Measurements from ENCODE around the gene CDCA3. TPM values are rescaled to one million over a fixed set of nuclear protein-coding genes. Genes with fewer than 3 reads are reported as not detected.
A peak's percentile ranks its signal among the peaks of the same experiment; 100 is the strongest.

Gene CDCA3
- total RNA-seq, 1 experiment from 2014 or later = 61.8 TPM

GRCh38 chr12:6873094-6874014 is 22.3 kb upstream of the CDCA3 start, which contains the start of gene SPSB2:
TSS of gene SPSB2 (minus strand) at chr12:6873303. CDS start at chr12:6872901, 402 bp downstream.
- peak; percentile 100 for DNase-seq (ENCODE audit: low spot score)
- Mint-ChIP-seq H3K4me1 (peaks cover 44% of the 10 kb centered on the region), H3K27me3 (ENCODE audit: low read depth) (no peaks in the 10 kb centered on the region), H3K9me3 (no peaks in the 10 kb centered on the region), H3K27ac (peak within 1 kb of the TSS; percentile 96), H3K36me3 (peaks cover 42% of the 10 kb centered on the region), H3K4me3 (peak within 1 kb of the TSS; percentile 89)
- ChIA-PET CTCF (interaction anchor here (0.6 to 8.5 kb wide), 50 partner anchors 9 to 576 kb away, joined by 3 to 181 read pairs (median 6); partner anchors contain the start of genes C12orf57, C1RL, CDCA3 and COPS7A), POLR2A (interaction anchor here (0.6 to 3.3 kb wide), 22 partner anchors 9 to 253 kb away, joined by 3 to 38 read pairs (median 5); partner anchors contain the start of genes C12orf57, CDCA3, COPS7A and LRRC23)
- TF ChIP-seq ZNF671 (CRISPR knock-in tag; IDR thresholded peaks at IDR 0.05) (no peak), ZNF121 (CRISPR knock-in tag; IDR thresholded peaks at IDR 0.05) (no peak), ZBTB43 (CRISPR knock-in tag; IDR thresholded peaks at IDR 0.05) (peak; percentile 31; the same call in 1 of the 2 replicates), HMGXB4 (CRISPR knock-in tag; IDR thresholded peaks at IDR 0.05) (peak; percentile 53; the same call in 1 of the 2 replicates), TEAD1 (CRISPR knock-in tag; IDR thresholded peaks at IDR 0.05) (peak; percentile 47; the same call in 1 of the 2 replicates), E2F5 (CRISPR knock-in tag; IDR thresholded peaks at IDR 0.05) (peak; percentile 84; the same call in 1 of the 2 replicates), MAX (CRISPR knock-in tag; IDR thresholded peaks at IDR 0.05) (peak; percentile 69; the same call in 1 of the 2 replicates), ZNF416 (CRISPR knock-in tag; IDR thresholded peaks at IDR 0.05) (no peak), SP1 (CRISPR knock-in tag; conservative IDR thresholded peaks at IDR 0.05) (peak; percentile 99), CBFB (CRISPR knock-in tag; IDR thresholded peaks at IDR 0.05; ENCODE audit: low read depth) (0 out of 2 replicates have a peak, but pooled peaks have one; percentile 63), ARID4B (CRISPR knock-in tag; IDR thresholded peaks at IDR 0.05; ENCODE audit: borderline replicate concordance) (peak; percentile 81; the same call in 1 of the 2 replicates), FOXK1 (CRISPR knock-in tag; IDR thresholded peaks at IDR 0.05) (0 out of 2 replicates have a peak, but pooled peaks have one; percentile 32), CREM (CRISPR knock-in tag; IDR thresholded peaks at IDR 0.05) (peak; percentile 56; the same call in 1 of the 2 replicates), TEAD4 (CRISPR knock-in tag; IDR thresholded peaks at IDR 0.05) (no peak), ZNF232 (CRISPR knock-in tag; IDR thresholded peaks at IDR 0.05) (peak; percentile 15; the same call in 1 of the 2 replicates), ETV6 (CRISPR knock-in tag; IDR thresholded peaks at IDR 0.05) (0 out of 2 replicates have a peak, but pooled peaks have one; percentile 72), USF2 (CRISPR knock-in tag; IDR thresholded peaks at IDR 0.05) (peak; percentile 39; the same call in 1 of the 2 replicates), MXD4 (CRISPR knock-in tag; IDR thresholded peaks at IDR 0.05; ENCODE audit: borderline replicate concordance) (no peak), ZNF263 (CRISPR knock-in tag; IDR thresholded peaks at IDR 0.05; ENCODE audit: low read depth) (no peak), CREB1 (CRISPR knock-in tag; IDR thresholded peaks at IDR 0.05) (0 out of 2 replicates have a peak, but pooled peaks have one; percentile 19), ESRRA (CRISPR knock-in tag; IDR thresholded peaks at IDR 0.05; ENCODE audit: borderline replicate concordance) (no peak), SMAD3 (CRISPR knock-in tag; IDR thresholded peaks at IDR 0.05; ENCODE audit: borderline replicate concordance) (peak; percentile 68; the same call in 1 of the 2 replicates), GABPB1 (CRISPR knock-in tag; IDR thresholded peaks at IDR 0.05) (peak; percentile 51)
- peak; percentile 75 for ATAC-seq
